ENCODE data around the gene HSPBAP1. TPM values are rescaled to one million over a fixed set of nuclear protein-coding genes. Genes with fewer than 3 reads are reported as not detected.

Gene HSPBAP1
- total RNA-seq, 2 experiments from 2014 or later = 7.7 to 8.4 TPM

DNA sequence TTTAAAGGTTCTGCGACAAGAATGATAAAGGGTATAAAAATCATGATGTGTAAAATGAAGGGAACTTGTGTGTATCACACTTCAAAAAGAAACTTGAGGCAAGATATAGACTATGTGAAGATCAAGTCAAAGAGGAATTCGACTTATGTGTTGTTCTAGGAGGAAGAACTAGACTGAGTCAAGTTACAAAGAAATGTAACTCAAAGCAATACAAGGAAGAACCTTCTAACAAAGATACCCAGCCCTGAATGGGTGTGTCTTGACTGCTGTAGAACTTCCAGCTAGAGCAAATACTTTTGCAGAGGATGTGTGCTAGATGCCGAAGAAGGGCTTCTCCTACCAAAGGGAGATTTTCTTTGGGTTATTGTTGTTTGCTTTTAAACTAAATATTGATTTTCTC is 3.7 kb upstream of the HSPBAP1 start:
- H3K4me1 Mint-ChIP-seq = peaks cover 22% of the 10 kb centered on the region
- no peak for ATAC-seq
- no peak for DNase-seq
- peaks cover 2% of the 10 kb centered on the region for H3K36me3 Mint-ChIP-seq
- H3K4me3 Mint-ChIP-seq = no peak overlapping the region
- H3K9me3 Mint-ChIP-seq (ENCODE audit: low read depth) = no peaks in the 10 kb centered on the region
- no peak overlapping the region for H3K27ac Mint-ChIP-seq
- H3K27me3 Mint-ChIP-seq = no peaks in the 10 kb centered on the region
- CTCF ChIA-PET = interaction anchor here (1.1 kb wide), 1 partner anchor 42 kb away, joined by 3 read pairs; no protein-coding TSS in a partner anchor

DNA sequence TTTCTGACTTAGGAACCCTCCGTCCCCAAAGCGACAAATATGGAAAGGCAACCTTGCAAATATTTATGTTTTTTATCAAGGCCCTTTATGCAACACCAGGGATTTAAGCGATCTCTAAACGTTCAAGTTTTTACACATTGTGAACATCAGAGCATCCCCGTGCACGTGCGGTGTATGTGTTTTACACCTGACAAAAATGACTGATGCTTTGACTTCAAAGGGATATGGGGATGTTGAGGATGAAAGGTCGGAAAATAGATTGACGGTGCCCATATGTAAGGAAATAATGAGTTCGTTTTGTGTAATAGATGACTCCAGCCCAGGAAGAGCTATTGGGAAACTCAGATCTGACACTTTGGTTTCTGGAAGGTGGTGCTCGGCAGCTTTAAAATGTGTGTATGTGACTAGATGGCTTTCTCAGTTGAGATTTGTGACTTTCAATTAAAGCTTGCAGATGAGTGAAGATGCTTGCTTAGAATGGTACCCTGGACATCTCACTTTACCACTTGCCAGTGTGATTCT is 2.1 kb upstream of the HSPBAP1 start:
- H3K4me1 Mint-ChIP-seq = peaks cover 22% of the 10 kb centered on the region
- CTCF ChIA-PET = interaction anchor here (1.1 kb wide), 1 partner anchor 411 kb away, joined by 4 read pairs; the partner anchor contains the start of gene FAM162A
- H3K4me3 Mint-ChIP-seq = peak overlapping the region; percentile 81
- H3K36me3 Mint-ChIP-seq = peaks cover 2% of the 10 kb centered on the region
- DNase-seq (no peak), ATAC-seq (no peak)
- no peaks in the 10 kb centered on the region for H3K27me3 Mint-ChIP-seq
- no peak overlapping the region for H3K27ac Mint-ChIP-seq
- no peaks in the 10 kb centered on the region for H3K9me3 Mint-ChIP-seq (ENCODE audit: low read depth)

DNA sequence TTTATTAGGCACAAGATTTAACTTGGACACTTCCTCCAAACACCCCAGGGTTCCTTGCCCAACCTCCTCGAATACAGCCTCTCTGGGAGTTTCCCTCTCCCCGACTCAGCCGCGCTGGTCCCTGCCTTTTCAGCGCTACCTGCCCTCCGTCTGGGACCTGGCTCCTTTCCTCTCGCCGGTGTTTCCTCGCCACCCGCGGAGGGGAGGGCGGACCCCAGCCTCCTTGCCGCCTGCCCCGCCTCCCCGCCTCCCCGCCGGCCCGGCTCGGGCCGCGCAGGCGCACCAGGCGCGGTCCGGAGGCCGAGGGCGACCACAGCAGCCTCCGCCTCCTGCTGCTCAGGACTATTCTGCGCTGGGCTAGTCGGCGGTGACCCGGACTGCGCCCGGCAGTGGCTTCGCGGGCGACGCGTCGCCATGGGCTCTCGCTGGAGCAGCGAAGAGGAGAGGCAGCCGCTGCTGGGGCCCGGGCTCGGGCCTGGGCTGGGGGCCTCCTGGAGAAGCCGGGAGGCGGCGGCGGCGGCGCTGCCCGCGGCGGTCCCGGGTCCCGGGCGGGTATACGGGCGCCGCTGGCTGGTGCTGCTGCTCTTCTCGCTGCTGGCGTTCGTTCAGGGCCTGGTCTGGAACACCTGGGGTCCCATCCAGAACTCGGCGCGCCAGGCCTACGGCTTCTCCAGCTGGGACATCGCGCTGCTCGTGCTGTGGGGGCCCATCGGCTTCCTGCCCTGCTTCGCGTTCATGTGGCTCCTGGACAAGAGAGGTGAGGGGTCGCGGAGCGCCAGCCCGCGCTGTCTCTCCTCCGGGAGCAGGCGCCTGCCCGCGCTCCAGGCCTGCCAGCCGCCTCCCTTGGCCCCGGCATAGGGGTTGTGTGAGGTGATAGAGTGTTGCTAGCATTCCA is 1.4 kb upstream of the HSPBAP1 start, which contains the start of gene SLC49A4:
Gene SLC49A4 (plus strand): TSS at position 291 of the 895 bp plus-strand sequence. CDS start 124 bp downstream, at position 415.
- Mint-ChIP-seq H3K9me3 (ENCODE audit: low read depth) (no peaks in the 10 kb centered on the region), H3K4me3 (peak within 1 kb of the TSS; percentile 81), H3K27me3 (no peaks in the 10 kb centered on the region), H3K27ac (peak within 1 kb of the TSS; percentile 82), H3K4me1 (peaks cover 22% of the 10 kb centered on the region), H3K36me3 (peaks cover 2% of the 10 kb centered on the region)
- ATAC-seq (peak; percentile 74), DNase-seq (peak; percentile 75)
- CTCF ChIA-PET = interaction anchor here (1.2 kb wide), 1 partner anchor 407 kb away, joined by 3 read pairs; the partner anchor contains the start of gene SEC22A

DNA sequence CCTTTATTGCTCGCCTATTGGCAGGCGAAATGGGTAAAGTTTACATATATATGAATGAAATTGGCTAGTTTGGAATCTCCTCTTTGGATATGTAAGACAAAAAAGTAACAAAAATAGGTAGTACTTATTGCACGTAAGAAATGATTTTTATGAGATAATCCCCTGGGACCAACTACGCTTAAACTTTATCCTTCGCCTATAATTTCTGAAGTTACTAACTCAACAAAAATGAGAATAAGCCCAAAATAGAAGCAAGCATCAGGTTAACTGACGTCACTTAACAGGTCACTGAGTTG is 800 bp upstream of the HSPBAP1 start:
- CTCF ChIA-PET = interaction anchor here (1.2 kb wide), 1 partner anchor 407 kb away, joined by 3 read pairs; the partner anchor contains the start of gene SEC22A
- H3K36me3 Mint-ChIP-seq = peaks cover 2% of the 10 kb centered on the region
- H3K4me3 Mint-ChIP-seq = peak overlapping the region; percentile 81
- H3K27me3 Mint-ChIP-seq = no peaks in the 10 kb centered on the region
- no peak for ATAC-seq
- H3K27ac Mint-ChIP-seq = peak overlapping the region; percentile 82
- H3K4me1 Mint-ChIP-seq = peaks cover 22% of the 10 kb centered on the region
- no peaks in the 10 kb centered on the region for H3K9me3 Mint-ChIP-seq (ENCODE audit: low read depth)
- no peak for DNase-seq

- no peak overlapping the region for H3K4me3 Mint-ChIP-seq
- CTCF ChIA-PET = interaction anchor here (1.3 kb wide), 1 partner anchor 34 kb away, joined by 3 read pairs; no protein-coding TSS in a partner anchor
- DNase-seq = no peak
- H3K27me3 Mint-ChIP-seq = no peaks in the 10 kb centered on the region
- peaks cover 20% of the 10 kb centered on the region for H3K4me1 Mint-ChIP-seq
- H3K27ac Mint-ChIP-seq = no peak overlapping the region
- no peaks in the 10 kb centered on the region for H3K9me3 Mint-ChIP-seq (ENCODE audit: low read depth)
- H3K36me3 Mint-ChIP-seq = no peaks in the 10 kb centered on the region
- ATAC-seq = no peak
Observed at GRCh38 chr3:122789585-122790273, 3.9 kb downstream of the HSPBAP1 start.

DNA sequence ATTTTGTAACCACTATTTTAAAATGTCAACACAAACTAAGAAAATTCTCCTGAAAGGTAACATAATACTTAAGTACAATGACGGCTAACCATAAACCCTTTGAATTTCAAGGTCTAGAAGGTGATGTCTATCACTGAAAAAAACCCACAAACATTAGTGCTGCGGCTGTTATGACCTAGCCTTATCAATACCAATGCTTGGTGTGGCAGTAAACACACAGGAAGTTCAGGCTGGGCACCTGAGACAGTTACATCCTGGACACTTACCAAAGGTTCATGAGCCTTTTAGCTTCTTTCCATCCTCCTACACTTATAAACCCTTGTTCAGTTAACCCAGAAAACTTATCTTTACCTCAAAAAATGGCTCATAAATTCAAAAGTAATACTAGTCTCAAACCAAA is 5.8 kb downstream of the HSPBAP1 start:
- ATAC-seq = peak; percentile 45
- Mint-ChIP-seq H3K4me3 (no peak overlapping the region), H3K27me3 (no peaks in the 10 kb centered on the region), H3K36me3 (peaks cover 3% of the 10 kb centered on the region), H3K27ac (no peak overlapping the region), H3K9me3 (ENCODE audit: low read depth) (no peaks in the 10 kb centered on the region), H3K4me1 (peaks cover 14% of the 10 kb centered on the region)
- CTCF ChIA-PET = no interaction called here
- no peak for DNase-seq

DNA sequence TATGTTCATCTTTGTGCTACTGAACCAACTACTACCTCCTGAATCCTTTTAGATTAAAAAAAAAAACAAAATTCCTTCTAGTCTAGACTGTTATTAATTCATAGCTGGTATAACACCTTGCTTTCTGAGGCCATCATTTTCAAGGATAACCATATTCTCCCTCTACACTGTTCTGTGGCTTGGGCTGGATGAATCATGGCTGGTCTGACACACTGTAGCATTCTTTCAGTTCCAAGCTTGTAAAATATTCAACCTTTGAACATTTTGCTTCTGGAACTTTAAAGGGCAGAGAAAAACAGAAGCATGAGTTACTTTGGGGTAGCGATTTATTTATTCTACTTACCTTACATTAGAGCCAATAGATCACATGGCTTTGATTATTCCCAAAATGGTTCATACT is 7.6 kb downstream of the HSPBAP1 start:
- no peak for DNase-seq
- peaks cover 7% of the 10 kb centered on the region for H3K36me3 Mint-ChIP-seq

GRCh38 chr3:122785231-122785630 is 8.4 kb downstream of the HSPBAP1 start:
- peaks cover 7% of the 10 kb centered on the region for H3K36me3 Mint-ChIP-seq
- no peaks in the 10 kb centered on the region for H3K27me3 Mint-ChIP-seq
- H3K4me1 Mint-ChIP-seq = peaks cover 14% of the 10 kb centered on the region
- ATAC-seq (no peak), DNase-seq (no peak)
- no peaks in the 10 kb centered on the region for H3K9me3 Mint-ChIP-seq (ENCODE audit: low read depth)
- no peak overlapping the region for H3K4me3 Mint-ChIP-seq
- no peak overlapping the region for H3K27ac Mint-ChIP-seq
- CTCF ChIA-PET = no interaction called here

More for the DNA sequence above, 7.6 kb downstream of the HSPBAP1 start:
- no peak overlapping the region for H3K27ac Mint-ChIP-seq
- no peak overlapping the region for H3K4me3 Mint-ChIP-seq
- ATAC-seq = no peak
- H3K4me1 Mint-ChIP-seq = peaks cover 14% of the 10 kb centered on the region
- H3K9me3 Mint-ChIP-seq (ENCODE audit: low read depth) = no peaks in the 10 kb centered on the region
- no peaks in the 10 kb centered on the region for H3K27me3 Mint-ChIP-seq
- CTCF ChIA-PET = interaction anchor here (0.6 kb wide), 1 partner anchor 268 kb away, joined by 5 read pairs; no protein-coding TSS in a partner anchor

DNA sequence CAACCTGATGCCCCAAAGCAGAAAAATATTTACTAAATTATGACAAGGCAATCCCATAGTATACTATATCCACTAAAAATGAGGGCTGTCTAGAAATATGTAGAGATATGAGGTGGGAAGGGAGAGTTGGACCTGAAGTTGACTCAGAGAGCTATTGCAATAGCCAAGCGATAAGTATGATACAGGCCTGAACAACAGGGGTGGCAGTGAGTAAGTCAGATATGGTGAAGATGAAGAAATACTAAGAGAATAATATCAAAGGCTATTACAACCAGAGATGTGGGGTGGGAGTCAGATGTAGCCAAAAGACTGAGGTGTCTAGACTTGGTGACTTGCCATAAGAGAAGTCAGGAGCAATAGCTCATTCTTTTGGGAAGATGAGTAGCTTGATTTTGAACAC is 9.2 kb downstream of the HSPBAP1 start:
- peaks cover 14% of the 10 kb centered on the region for H3K4me1 Mint-ChIP-seq
- CTCF ChIA-PET = interaction anchor here (1.4 kb wide), 1 partner anchor 29 kb away, joined by 4 read pairs; no protein-coding TSS in a partner anchor
- no peaks in the 10 kb centered on the region for H3K27me3 Mint-ChIP-seq
- H3K27ac Mint-ChIP-seq = no peak overlapping the region
- H3K9me3 Mint-ChIP-seq (ENCODE audit: low read depth) = no peaks in the 10 kb centered on the region
- peaks cover 7% of the 10 kb centered on the region for H3K36me3 Mint-ChIP-seq
- no peak overlapping the region for H3K4me3 Mint-ChIP-seq
- ATAC-seq (no peak), DNase-seq (no peak)

GRCh38 chr3:122782804-122783203 is 10.8 kb downstream of the HSPBAP1 start:
- H3K9me3 Mint-ChIP-seq (ENCODE audit: low read depth) = no peaks in the 10 kb centered on the region

GRCh38 chr3:122777563-122777962 is 16.1 kb downstream of the HSPBAP1 start:
- Mint-ChIP-seq H3K9me3 (ENCODE audit: low read depth) (no peaks in the 10 kb centered on the region), H3K27ac (no peak overlapping the region)

More at GRCh38 chr3:122782804-122783203, 10.8 kb downstream of the HSPBAP1 start:
- peaks cover 7% of the 10 kb centered on the region for H3K36me3 Mint-ChIP-seq
- peaks cover 4% of the 10 kb centered on the region for H3K4me1 Mint-ChIP-seq
- CTCF ChIA-PET = no interaction called here
- DNase-seq = no peak
- no peak overlapping the region for H3K27ac Mint-ChIP-seq
- no peak overlapping the region for H3K4me3 Mint-ChIP-seq
- no peaks in the 10 kb centered on the region for H3K27me3 Mint-ChIP-seq
- ATAC-seq = no peak

DNA sequence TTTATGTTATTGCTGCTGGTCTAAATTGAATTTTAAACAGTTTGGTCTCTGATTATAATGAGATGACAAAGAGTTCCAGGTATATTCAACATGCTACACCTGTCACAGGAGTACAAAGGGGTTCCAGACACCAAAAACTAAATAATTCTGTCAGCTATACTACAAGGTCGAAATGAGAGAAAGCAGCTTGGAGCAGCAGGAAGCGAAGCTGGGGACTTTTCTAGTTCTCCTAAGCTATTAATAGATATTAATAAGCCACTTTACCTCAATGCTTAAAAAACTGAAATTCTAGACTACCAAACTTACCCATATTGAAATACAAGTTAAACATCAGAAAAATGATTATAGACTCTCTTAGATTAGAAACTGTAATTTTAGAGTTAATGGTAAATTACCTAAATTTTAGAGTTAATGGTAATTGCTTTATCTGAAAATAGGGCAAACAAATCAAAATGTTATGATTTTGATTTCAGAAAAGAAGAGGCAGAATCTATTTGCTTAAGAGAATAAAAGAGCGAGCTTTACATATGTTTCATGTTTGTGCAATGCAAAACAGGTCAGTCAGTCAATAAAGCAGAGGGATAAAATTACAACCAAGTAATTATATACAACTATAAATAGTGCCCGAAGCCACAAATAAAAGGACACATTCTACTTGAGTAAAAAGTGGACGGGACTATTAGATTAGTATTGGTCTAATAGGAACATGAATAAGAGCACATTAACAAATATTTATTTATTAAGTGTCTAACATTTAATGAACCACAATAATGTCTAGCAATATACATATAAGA is 16.8 kb downstream of the HSPBAP1 start:
- ATAC-seq = no peak
- Mint-ChIP-seq H3K27ac (no peak overlapping the region), H3K9me3 (ENCODE audit: low read depth) (no peaks in the 10 kb centered on the region), H3K4me1 (no peaks in the 10 kb centered on the region), H3K4me3 (no peak overlapping the region), H3K36me3 (peaks cover 5% of the 10 kb centered on the region), H3K27me3 (no peaks in the 10 kb centered on the region)
- CTCF ChIA-PET = no interaction called here
- no peak for DNase-seq

More at GRCh38 chr3:122777563-122777962, 16.1 kb downstream of the HSPBAP1 start:
- DNase-seq (no peak), ATAC-seq (no peak)
- H3K36me3 Mint-ChIP-seq = peaks cover 5% of the 10 kb centered on the region
- CTCF ChIA-PET = no interaction called here
- H3K4me3 Mint-ChIP-seq = no peak overlapping the region
- H3K4me1 Mint-ChIP-seq = no peaks in the 10 kb centered on the region
- no peaks in the 10 kb centered on the region for H3K27me3 Mint-ChIP-seq

DNA sequence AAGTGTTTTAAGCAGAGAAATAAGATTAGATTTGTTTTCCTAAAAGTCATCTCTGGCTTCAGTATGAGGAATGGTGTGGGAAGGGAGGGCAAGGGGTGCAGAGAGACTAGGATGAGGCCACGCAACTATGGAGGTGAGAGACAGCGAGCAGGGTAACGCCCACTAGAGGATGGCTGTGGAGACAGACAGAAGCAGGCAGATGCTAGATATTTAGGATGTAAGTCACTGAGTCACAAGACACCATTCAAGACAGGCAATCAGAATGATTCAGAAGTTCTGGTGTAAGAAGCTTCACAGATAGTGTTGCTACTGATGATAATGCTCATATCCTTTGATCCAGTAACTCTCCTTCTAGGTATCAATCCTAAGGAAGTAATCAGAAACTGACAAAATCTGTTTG is 19.1 kb downstream of the HSPBAP1 start:
- Mint-ChIP-seq H3K36me3 (peaks cover 3% of the 10 kb centered on the region), H3K27me3 (no peaks in the 10 kb centered on the region), H3K27ac (no peak overlapping the region), H3K4me3 (no peak overlapping the region), H3K4me1 (no peaks in the 10 kb centered on the region), H3K9me3 (ENCODE audit: low read depth) (no peaks in the 10 kb centered on the region)
- CTCF ChIA-PET = no interaction called here
- DNase-seq (no peak), ATAC-seq (no peak)

Measured in activated CD8-positive, alpha-beta memory T cell treated with anti-CD3 and anti-CD28 coated beads, Interleukin-2, amount 10 ng/mL, durations not matched to agents 7 days and 5 days (primary cell).